HG03095 (cell line): ENCODE results near the gene CDCA4.

Experiments used
- ATAC-seq: cut with Tn5 transposase; IDR thresholded peaks from one replicate; pipeline ENCODE4 v1.9.1; 2021; ENCODE audit warnings: moderate library complexity; ENCODE audit not compliant: unreplicated experiment

The CDCA4 gene

GRCh38 chr14:104977008-104977680, 43.7 kb downstream of the CDCA4 start:
- no peak for ATAC-seq

- ATAC-seq, result no peak
Measured at GRCh38 chr14:104976198-104977007, 44.5 kb downstream of the CDCA4 start.

- ATAC-seq, result no peak
Measured at GRCh38 chr14:104975481-104976197, 45.2 kb downstream of the CDCA4 start.

GRCh38 chr14:104974665-104975390, 46.1 kb downstream of the CDCA4 start:
- ATAC-seq, result no peak

GRCh38 chr14:104974146-104974541, 46.7 kb downstream of the CDCA4 start:
- ATAC-seq, result no peak

GRCh38 chr14:104973385-104974145, 47.3 kb downstream of the CDCA4 start:
- ATAC-seq, result no peak

- ATAC-seq, result no peak
Measured at GRCh38 chr14:104973135-104973384, 47.8 kb downstream of the CDCA4 start.

- no peak for ATAC-seq
Measured at GRCh38 chr14:104972301-104973134, 48.4 kb downstream of the CDCA4 start.

DNA sequence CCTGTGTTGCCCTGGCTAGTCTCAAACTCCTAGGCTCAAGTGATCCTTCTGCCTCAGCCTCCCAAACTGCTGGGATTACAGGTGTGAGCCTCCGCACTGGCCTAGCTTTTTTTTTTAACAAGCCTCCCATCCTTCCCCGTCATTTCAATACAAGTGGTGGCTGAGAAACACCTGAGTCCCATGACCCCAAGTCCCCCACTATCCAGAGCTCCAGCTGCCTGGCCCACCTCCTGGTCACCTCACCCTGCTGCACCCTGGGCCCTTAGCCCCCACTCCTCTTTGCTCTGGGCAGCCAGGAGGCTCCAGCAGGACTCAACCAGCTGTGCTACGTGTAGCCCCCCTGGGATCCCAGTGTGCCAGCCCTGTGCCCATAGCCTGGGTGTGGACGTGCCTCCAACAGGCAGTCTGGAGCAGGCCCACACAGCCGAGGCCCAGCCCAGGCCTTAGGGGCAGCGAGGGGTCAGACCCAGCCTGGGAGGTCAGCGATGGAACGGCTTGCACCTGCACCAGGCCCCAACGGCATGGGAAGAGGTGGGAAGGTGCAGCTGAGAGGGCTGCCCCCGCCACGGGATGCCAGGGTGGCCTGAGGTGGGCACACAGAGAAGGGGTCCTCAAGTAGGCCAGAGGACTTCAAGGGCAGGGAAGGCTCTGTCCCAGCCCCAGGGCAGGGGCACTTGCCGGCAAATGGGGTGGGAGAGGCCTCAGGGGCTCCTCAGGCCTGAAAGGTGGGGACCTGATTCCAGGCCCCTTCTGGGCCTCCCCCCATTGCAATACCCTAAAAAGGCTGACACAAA, 49.2 kb downstream of the CDCA4 start:
- no peak for ATAC-seq

DNA sequence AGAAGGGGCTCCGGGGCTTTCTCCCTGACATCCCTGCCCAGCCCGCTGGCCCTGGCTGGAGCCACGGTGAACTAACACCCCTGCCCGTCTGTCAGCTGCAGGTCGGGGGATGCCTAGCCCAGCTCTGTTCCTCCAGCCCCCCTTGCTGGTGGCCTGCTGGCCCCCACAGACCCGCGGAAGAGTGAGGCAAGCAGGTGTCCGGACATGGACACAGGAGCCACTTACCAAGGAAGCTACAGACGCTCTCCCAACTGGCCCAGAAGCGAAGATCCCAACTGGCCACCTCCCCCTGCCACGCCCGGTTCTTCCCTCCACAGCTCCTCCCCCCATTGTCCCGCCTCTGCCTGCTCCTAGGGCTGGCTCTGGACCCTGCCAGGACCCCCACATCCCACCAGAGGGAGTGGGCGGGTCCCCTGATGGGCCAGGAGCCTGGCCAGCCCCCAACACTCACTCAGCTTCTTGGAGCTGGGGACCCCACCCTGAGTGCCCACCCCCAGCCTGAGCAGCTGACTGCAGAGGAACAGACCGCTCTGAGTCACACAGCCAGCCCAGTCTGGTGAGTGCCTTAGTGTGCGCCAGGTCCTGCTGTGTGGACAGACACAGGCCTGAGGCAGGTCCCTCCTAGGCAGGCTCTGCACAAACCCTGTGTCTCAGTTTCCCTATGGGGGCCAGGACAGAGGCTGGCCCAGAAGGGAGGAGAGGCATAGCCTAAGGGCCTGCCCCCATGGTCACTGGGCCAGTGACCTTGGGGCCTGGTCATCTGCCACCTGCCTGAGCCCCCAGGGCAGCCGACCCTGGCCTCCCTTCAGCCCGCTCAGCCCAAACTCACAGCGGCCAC, 50.4 kb downstream of the CDCA4 start:
- no peak for ATAC-seq

- ATAC-seq, result no peak
Measured at GRCh38 chr14:104969741-104970230, 51.1 kb downstream of the CDCA4 start.

DNA sequence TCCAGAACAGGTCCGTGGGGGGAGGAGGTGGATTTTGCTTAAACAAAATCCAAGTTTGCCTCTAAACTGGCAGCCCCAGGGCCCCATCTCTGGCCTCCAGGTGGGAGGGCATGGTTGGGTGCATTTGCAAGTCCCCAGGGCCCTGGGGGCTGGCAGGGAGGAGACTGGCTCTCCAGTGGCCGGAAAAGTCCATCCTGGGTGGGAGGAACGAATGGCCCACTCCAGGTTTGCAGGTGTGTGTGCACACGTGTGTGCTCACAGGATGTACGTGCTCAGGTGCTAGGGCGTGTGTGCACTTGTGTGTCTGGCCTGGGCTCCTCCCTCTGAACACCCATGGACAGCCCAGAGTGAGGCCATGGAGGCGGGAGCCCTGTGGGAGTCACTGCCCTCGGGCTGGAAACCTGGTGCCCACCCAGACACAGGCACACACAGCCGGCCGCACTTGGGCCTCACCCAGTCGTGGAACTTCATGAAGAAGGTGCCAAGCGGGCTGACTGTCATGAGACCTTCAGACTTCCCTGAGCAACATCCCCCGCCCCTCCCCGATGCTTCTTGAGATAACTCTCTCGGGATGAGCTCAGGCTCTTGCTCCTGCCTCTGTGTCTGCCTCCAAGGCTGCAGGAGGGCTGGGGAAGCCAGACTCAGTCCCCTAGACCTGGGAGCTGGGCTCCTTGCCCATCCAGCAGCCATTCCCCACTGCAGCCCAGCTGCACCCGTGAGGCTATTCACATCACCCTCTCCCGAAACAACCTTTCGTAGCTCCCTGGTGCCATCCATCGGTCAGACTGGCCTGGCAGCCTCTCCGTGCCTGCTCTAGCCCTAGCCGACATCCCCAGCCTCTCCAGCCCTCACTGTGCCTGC, 52.1 kb downstream of the CDCA4 start:
- ATAC-seq, result no peak

DNA sequence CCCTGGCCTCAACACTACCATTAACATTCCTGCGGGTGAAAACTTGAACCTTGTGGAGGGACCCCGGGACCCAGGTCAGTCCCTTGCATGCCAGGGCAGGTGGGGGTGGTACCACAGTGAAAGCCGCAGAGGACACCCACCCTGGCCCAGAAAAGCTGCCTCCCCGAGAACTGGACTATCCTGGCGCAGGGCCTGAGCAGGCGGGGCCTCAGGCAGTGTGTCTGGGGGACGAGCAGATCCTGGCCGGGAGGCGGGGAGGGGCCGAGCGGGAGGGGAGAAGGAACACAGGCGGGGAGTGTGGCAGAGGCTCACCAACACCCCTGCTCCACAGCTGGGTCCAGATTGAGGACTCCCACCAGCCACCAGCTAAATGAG, 52.7 kb downstream of the CDCA4 start:
- ATAC-seq, result no peak

GRCh38 chr14:104967386-104968152, 53.3 kb downstream of the CDCA4 start:
- no peak for ATAC-seq

GRCh38 chr14:104966981-104967385, 53.9 kb downstream of the CDCA4 start:
- ATAC-seq, result no peak

GRCh38 chr14:104966261-104966865, 54.5 kb downstream of the CDCA4 start:
- ATAC-seq, result no peak
